GM12801 (cell line): Measurements from ENCODE around the gene GCSH.

ENCODE experiments used
- TF ChIP-seq, protein P1 (sequence below): IDR thresholded peaks from one replicate; pipeline ENCODE4 v1.5.1; 2011; ENCODE audit warnings: control low read depth; ENCODE audit not compliant: insufficient read length; ENCODE audit errors: extremely low read depth

The GCSH gene

DNA sequence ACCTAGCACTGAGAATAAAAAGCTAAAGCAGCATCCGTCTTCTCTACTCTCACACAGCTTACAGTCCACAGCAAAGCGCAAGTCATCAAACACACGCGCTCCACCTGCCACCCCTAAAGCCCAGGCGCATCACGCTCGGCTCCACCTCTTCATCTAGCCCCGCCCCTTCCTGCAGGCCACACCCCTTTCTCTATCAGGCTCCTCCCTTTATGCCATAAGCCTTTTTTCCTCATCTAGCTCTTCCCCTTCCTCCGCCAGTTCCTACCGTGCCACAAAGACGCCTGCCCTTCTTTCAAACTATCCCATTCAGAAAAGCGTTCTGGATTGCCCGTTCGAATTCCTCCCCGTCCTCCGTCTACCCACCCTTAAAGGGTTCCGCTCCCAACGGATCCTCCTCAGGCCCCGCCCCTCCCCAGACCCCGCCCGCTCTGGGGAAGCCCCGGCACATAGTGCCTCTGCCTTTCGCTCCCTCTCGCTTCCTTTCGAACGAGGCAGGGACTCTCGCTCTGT is 19.6 kb downstream of the GCSH start:
- TF ChIP-seq, protein P1, sequence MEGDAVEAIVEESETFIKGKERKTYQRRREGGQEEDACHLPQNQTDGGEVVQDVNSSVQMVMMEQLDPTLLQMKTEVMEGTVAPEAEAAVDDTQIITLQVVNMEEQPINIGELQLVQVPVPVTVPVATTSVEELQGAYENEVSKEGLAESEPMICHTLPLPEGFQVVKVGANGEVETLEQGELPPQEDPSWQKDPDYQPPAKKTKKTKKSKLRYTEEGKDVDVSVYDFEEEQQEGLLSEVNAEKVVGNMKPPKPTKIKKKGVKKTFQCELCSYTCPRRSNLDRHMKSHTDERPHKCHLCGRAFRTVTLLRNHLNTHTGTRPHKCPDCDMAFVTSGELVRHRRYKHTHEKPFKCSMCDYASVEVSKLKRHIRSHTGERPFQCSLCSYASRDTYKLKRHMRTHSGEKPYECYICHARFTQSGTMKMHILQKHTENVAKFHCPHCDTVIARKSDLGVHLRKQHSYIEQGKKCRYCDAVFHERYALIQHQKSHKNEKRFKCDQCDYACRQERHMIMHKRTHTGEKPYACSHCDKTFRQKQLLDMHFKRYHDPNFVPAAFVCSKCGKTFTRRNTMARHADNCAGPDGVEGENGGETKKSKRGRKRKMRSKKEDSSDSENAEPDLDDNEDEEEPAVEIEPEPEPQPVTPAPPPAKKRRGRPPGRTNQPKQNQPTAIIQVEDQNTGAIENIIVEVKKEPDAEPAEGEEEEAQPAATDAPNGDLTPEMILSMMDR: no peak

DNA sequence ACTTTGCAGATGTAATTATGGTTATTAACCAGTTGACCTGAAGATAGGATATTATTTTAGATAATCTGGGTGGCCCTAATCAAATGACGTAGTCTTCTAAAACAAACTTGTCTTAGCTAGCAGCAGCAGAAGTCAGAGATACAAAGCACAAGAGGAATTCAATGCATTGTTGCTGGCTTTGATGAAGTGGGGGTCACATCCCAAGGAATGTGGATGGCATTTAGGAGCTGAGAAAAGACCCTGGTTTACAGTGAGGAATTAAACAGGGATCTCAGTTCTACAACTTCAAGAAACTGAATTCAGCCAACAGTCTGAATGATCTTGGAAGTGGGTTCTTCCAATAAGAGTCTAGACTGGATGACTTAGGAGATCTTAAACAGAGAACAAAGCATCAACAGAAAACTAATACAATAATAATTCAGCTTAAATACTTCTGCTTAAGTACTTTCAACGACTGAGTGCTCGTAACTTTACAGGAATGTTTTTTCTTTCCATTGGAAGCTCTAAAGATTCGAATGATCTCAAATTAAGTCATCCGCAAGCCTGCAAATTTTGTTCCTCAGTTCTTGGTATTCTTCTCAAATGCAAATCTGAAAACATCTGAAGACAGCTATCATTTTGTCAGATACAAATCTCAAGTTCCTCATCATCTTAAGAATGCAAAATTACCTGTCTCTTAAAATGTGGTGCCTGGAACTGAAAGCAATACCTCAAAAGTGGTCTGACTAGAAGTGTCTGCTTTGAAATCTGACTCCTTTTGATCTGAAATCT is 22.4 kb downstream of the GCSH start:
- TF ChIP-seq, protein P1: no peak

DNA sequence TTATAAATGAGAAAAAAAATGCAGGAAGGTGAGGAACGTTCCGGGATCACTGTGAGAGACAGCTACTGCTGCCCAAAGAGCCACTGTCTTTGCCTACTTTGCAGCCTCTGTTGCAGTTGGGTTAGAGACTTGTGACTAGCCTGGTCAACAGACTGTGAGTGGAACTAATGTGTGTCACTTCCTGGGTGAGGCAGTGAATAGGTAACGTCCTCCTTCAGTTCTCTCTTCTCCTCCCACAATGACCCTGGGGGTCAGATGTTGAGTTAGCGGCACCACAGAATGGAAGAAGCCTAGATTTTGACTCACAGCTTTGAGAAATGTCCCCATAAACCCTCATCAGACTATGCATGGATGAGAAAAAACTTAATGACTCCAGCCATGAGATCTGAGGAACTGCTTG is 24.4 kb downstream of the GCSH start:
- TF ChIP-seq, protein P1: no peak

DNA sequence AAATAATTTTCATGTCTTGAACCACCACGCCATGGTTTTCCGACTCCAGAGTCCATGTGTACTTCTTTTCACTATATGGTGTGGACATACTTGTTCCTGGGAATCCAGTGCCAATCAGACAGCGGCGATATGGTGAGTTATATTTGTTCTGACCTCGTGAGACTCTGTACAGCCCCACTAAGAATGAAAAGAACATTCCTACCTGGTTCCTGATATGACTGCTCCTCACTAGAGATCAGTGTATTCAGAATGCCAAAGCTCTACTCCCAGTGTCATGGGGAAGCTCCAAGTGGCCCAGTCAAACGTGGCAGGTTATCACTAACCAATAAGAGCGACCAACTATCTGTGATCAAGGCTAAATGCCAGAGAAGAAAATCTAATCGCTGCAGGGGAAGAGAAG is 25.2 kb downstream of the GCSH start:
- TF ChIP-seq, protein P1: no peak

DNA sequence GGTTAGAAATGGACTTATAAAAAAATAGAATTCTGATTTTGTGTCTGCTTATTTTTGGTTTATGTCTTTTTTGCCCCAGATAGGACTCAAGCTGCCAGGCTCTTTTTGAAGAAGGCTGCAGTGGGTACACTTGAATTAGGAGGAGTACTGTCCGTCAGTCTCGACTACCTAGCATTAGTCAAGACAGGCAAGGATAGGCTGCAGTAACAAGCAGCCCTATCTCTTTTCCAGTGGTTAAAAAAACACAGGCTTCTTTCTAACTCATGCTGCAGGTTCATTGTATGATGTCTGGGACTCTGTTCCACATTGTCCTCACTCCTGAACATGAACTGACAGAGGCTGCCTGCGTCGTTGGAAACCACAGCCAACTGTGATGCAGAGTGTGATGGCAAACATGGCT is 27.1 kb downstream of the GCSH start:
- TF ChIP-seq, protein P1: no peak

DNA sequence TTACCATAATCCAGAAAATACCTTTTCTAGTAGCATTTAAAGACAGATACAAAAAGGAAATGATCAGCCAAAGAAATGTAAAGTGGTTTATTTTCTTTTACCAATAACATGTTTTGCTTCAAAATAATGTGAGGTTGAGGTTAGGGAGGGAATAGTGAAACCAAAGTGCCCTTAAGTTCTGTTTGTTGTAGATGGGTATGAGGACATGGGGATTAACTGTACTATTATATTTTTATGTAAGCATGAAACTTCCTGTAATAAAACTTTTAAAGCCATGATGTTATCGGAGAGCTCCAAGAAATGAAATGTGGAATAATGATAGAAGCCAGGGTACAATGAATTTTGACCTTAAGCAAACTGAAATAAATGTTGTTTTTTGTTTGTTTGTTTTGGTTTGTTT is 29.0 kb downstream of the GCSH start:
- TF ChIP-seq, protein P1: no peak

DNA sequence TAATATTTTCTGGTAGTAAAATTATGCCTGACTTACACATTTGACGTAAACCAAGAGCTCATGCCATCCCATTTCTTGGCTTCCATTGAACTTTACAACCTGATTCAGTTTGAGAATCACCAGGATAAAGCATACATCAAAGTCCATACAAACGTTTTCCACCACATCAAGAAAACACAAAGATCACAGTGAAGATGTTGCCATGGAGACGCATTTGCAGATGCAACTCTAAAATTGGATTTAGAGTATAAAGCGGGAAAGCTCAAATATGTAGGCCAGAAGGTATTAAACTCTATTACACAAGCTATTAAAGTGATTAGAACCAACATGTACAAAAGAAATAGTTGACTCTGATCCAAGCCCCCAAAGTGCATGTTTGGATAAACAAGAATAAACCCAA is 29.5 kb downstream of the GCSH start:
- TF ChIP-seq, protein P1: no peak
